ENCODE results near the gene PRR30.

PRR30 gene

DNA sequence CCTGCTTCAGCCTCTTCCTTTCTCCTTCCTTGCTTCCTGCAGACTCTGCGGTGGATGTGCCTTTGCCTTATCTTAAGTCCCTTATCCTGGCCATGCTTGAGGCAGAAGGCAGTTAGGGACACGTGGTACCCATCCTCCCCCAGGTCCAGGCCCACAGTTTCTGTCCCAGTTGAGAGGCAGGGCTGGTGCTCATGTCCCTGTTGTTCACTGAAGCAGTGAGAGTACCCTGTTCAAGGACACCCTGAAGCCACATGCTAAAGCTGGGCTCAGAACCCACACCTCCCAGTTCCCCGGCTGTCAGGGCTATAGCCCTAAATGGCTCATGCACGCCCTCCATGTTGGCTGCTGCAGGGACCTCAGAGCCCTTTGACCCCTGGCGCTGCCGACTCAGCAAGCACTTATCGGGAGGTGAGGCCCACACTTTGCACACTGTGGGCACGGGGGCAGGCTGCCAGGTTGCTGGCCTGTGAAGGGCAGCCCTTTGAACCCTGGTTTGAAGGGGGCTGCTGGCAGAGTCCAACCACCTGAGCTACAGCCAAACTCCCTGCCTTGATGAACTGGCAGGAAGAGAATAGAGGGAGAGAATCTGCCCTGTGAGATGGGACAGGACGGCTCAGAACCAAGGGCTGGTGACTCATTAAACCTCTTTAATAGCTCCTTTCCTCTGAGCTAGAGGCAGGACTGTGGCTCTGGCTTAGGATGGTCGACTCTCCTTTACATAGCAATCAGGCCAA, 46.3 kb downstream of the PRR30 start:
- Histone ChIP-seq H3K9me3 (replicated peaks; ENCODE audit: low read length) (no peaks in the 10 kb centered on the region), H3K36me3 (ENCODE audit: insufficient read depth, low read length) (no peaks in the 10 kb centered on the region), H3K4me2 (ENCODE audit: low read length) (no peak overlapping the region), H3K9ac (ENCODE audit: low read depth, low read length) (no peak overlapping the region), H3K4me3 (ENCODE audit: low read length) (no peak overlapping the region), H3K27me3 (ENCODE audit: control insufficient read depth, insufficient read depth, low read length) (no peaks in the 10 kb centered on the region), H3K4me1 (ENCODE audit: control insufficient read depth, insufficient read depth, low read length) (peaks cover 3% of the 10 kb centered on the region)

DNA sequence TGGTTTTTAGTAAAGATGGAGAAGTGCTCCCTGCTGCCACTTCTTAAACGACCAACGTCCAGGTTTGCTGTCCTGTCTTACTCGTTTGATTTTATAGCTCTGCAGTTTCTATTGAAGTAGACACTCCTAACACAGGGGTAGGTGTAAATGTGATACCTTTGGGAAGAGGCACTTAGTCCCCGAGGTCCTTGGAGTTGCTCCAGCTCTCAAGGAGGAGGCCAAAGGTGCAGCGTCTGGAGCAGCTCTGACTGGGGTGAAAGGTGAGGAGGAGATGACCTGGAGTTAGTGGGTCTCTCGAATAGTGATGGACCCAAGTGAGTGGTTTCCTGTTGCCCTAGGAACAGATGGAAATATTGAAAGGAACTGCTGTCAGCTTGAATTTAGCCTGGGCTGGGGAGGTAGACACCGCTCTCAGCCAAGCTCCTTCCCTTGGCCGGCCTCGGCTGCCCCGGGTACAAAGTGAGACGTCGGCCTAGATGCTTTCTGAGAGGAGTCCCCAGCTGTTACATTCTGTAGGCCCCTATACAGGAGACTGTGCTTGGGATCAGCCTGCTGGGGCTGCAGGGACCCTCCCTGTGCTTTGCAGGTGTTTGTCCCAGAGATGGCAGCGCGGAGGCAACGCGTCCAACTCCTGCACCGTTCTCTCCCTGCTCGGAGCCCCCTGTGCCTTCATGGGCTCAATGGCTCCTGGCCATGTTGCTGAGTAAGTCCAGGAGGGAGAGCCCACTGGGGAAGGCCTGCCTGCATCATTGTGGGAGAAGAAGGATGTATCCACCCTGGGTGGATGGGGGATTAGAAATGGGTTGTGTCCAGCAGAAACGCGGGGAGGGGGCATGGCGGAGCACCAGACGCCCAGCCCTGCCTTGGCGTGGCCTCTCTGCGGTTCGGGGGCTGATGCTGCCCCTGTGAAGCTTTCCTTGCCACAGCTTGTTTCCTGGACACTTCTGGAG, 47.2 kb downstream of the PRR30 start:
- no peaks in the 10 kb centered on the region for H3K36me3 ChIP-seq (ENCODE audit: insufficient read depth, low read length)
- peaks cover 4% of the 10 kb centered on the region for H3K4me1 ChIP-seq (ENCODE audit: control insufficient read depth, insufficient read depth, low read length)
- H3K27me3 ChIP-seq (ENCODE audit: control insufficient read depth, insufficient read depth, low read length) = no peaks in the 10 kb centered on the region
- no peak overlapping the region for H3K4me3 ChIP-seq (ENCODE audit: low read length)
- no peak overlapping the region for H3K9ac ChIP-seq (ENCODE audit: low read depth, low read length)
- H3K9me3 ChIP-seq (replicated peaks; ENCODE audit: low read length) = no peaks in the 10 kb centered on the region
- no peak overlapping the region for H3K4me2 ChIP-seq (ENCODE audit: low read length)

DNA sequence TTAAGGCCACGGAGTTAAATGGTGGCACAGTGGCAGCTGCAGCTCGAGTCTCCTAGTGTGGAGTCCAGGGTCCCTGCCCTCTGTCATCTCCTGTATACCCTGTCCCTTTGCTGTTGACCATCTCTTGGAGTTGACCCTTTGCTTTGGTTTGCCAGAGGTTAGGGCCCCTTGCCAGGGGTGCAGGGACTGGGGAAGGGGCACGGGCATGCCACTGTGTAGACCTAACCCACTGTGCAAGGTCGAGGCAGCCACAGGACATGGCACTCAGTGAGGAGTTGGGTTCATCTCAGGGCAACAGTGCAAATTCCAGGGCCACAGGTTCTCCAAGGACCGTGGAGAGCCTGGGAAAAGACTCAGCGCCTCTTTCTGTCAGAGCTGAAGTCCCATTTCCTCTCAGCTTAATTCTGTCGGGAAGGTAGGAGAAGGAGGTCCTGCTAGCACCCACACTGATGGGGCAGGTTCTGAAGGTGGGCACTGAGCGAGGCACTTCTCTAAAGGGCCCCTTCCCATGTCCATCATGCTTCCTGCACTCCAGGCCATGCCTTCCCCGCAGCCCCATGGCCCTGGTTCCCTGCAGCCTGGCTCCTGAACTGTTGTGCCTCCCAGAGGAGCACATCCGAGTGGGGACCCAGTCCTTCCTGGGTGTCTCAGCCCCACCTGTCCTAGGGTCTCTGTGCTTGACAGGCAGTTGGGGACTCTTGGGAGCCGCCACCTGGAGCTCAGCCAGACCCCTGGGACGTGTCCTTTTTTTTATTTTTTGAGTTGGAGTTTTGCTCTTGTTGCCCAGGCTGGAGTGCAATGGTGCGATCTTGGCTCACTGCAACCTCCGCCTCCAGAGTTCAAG, 49.9 kb downstream of the PRR30 start:
- peaks cover 18% of the 10 kb centered on the region for H3K4me1 ChIP-seq (ENCODE audit: control insufficient read depth, insufficient read depth, low read length)
- H3K4me2 ChIP-seq (ENCODE audit: low read length) = no peak overlapping the region
- H3K4me3 ChIP-seq (ENCODE audit: low read length) = no peak overlapping the region
- H3K27me3 ChIP-seq (ENCODE audit: control insufficient read depth, insufficient read depth, low read length) = no peaks in the 10 kb centered on the region
- no peaks in the 10 kb centered on the region for H3K9me3 ChIP-seq (replicated peaks; ENCODE audit: low read length)
- H3K36me3 ChIP-seq (ENCODE audit: insufficient read depth, low read length) = no peaks in the 10 kb centered on the region
- no peak overlapping the region for H3K9ac ChIP-seq (ENCODE audit: low read depth, low read length)

DNA sequence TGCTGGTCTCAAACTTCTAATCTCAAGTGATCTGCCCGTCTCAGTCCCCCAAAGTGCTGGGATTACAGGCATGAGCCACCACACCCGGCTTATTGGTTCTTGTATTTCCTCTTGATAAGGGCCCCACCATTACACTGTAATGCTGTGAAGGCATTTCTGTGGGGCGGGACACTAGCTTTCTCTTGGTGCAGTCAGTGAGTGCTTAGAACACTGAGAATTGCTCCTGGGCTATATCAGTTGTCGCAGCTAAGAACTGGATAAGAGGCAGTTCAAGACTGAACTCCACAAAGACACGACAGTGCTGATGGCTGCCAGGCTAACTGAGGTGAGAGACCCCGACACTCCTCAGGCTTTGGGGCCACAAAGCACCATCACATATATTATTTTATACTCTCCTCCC, 50.6 kb downstream of the PRR30 start:
- no peaks in the 10 kb centered on the region for H3K27me3 ChIP-seq (ENCODE audit: control insufficient read depth, insufficient read depth, low read length)
- peaks cover 18% of the 10 kb centered on the region for H3K4me1 ChIP-seq (ENCODE audit: control insufficient read depth, insufficient read depth, low read length)
- no peak overlapping the region for H3K9ac ChIP-seq (ENCODE audit: low read depth, low read length)
- H3K4me2 ChIP-seq (ENCODE audit: low read length) = no peak overlapping the region
- peaks cover under 1% of the 10 kb centered on the region for H3K36me3 ChIP-seq (ENCODE audit: insufficient read depth, low read length)
- no peak overlapping the region for H3K4me3 ChIP-seq (ENCODE audit: low read length)
- no peaks in the 10 kb centered on the region for H3K9me3 ChIP-seq (replicated peaks; ENCODE audit: low read length)

DNA sequence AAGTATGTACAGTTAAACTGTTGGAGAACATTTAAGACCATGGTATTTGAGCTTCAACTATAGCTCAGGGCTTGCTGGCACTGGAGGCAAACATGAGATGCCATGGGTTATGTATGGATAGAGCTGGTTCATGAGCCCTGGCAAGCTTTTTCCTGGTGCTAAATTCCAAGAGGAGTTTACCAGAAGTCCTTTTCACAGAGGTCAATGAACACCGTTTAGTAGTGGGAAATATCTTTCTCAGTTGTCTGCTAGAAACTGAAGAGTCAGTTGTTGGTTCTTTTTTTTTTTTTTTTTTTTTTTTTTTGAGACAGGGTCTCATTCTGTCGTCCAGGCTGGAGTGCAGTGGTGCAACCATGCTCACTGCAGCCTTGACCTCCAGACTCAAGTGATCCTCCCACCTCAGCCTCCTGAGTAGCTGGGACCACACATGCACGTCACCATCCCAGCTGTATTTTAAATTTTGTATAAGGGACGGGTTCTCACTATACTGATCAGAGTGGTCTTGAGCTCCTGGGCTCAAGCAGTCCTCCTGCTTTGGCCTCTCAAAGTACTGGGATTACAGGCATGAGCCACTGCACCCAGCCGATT, 51.3 kb downstream of the PRR30 start:
- peaks cover 22% of the 10 kb centered on the region for H3K4me1 ChIP-seq (ENCODE audit: control insufficient read depth, insufficient read depth, low read length)

More for the DNA sequence above, 51.3 kb downstream of the PRR30 start:
- Histone ChIP-seq H3K9me3 (replicated peaks; ENCODE audit: low read length) (no peaks in the 10 kb centered on the region), H3K4me3 (ENCODE audit: low read length) (no peak overlapping the region), H3K36me3 (ENCODE audit: insufficient read depth, low read length) (peaks cover 3% of the 10 kb centered on the region), H3K27me3 (ENCODE audit: control insufficient read depth, insufficient read depth, low read length) (no peaks in the 10 kb centered on the region), H3K9ac (ENCODE audit: low read depth, low read length) (no peak overlapping the region), H3K4me2 (ENCODE audit: low read length) (no peak overlapping the region)
